K562 (cell line): Measurements from ENCODE around the gene BCR. TPM values are rescaled to one million over a fixed set of nuclear protein-coding genes. Genes with fewer than 3 reads are reported as not detected.

Experiments
- ATAC-seq: fragments of 200-7000 bp; cut with Tn5 transposase; 3 replicates; pipeline ENCODE4 v1.9.1; 2020; ENCODE audit warnings: moderate library complexity
- BruUV-seq: library from RNA; stranded (reverse); fragments of 400-500 nt; replicated peaks from 2 replicates; lab custom pipeline; 2021; lab: Mats Ljungman, UMichigan
- CTCF ChIA-PET: fragments of 300-600 bp; formaldehyde crosslinking; extraction: SDS; loops from one replicate; lab custom pipeline; 2021; ENCODE audit warnings: low intra/inter-chr PET ratio; lab: Yijun Ruan, JAX
- POLR2A ChIA-PET: fragments of 300-600, 350-650 bp; sonication (Branson Sonifier 250); formaldehyde crosslinking; extraction: SDS; loops from one replicate; lab custom pipeline; 2021; ENCODE audit warnings: antibody characterized with exemption, inconsistent platforms; lab: Yijun Ruan, JAX
- DNase-seq, 4 experiments: peaks; one replicate each; pipeline versions ENCODE4 v3.0.0 to v3.0.0-alpha.2; 2011 to 2018; ENCODE audit warnings: low spot score in 3 of 4, mixed read lengths in 3 of 4; ENCODE audit errors: extremely low read depth in 1 of 4
- FAIRE-seq: peaks from 2 replicates; lab custom pipeline; 2011; peaks lifted over from hg19 to GRCh38; lab: Jason Lieb, UNC
- H2AFZ ChIP-seq: 2 replicates; pipeline ENCODE4 v1.6.0; 2011; ENCODE audit warnings: low read depth, low read length, control low read depth, inconsistent platforms
- H3K27ac ChIP-seq: fragments of 200-600 bp; 3 replicates; pipeline ENCODE4 v1.8.0; 2011; ENCODE audit warnings: low read depth, mild to moderate bottlenecking, control low read depth, inconsistent platforms, low read length, moderate library complexity, mixed read lengths; ENCODE audit errors: extremely low read depth
- H3K27me3 ChIP-seq, 2 experiments: fragments of 300-600 bp in 1 of 2; 2 replicates in 1 of 2; 3 replicates in 1 of 2; pipeline versions ENCODE4 v1.6.0 to v1.8.0; 2011; ENCODE audit warnings: inconsistent platforms in 2 of 2, low read length in 2 of 2, mild to moderate bottlenecking in 1 of 2, mixed read lengths in 1 of 2, moderate library complexity in 1 of 2; ENCODE audit not compliant: control insufficient read depth in 2 of 2, insufficient read depth in 2 of 2
- H3K36me3 ChIP-seq: fragments of 300-600 bp; 3 replicates; pipeline ENCODE4 v1.8.0; 2011; ENCODE audit warnings: mild to moderate bottlenecking, low read length, inconsistent platforms; ENCODE audit not compliant: control insufficient read depth, insufficient read depth
- H3K4me1 ChIP-seq, 2 experiments: fragments of 200-600 bp in 1 of 2; replicated peaks in 1 of 2; 2 replicates in 1 of 2; 3 replicates in 1 of 2; pipeline versions ENCODE4 v1.5.1 to v1.8.0; 2011; ENCODE audit warnings: inconsistent platforms in 2 of 2, low read length in 2 of 2, mild to moderate bottlenecking in 1 of 2, mixed read lengths in 1 of 2, moderate library complexity in 1 of 2; ENCODE audit not compliant: control insufficient read depth in 2 of 2, insufficient read depth in 2 of 2
- H3K4me2 ChIP-seq: 2 replicates; pipeline ENCODE4 v1.6.1; 2011; ENCODE audit warnings: low read length, control low read depth, inconsistent platforms, mixed read lengths; ENCODE audit not compliant: insufficient read depth
- H3K4me3 ChIP-seq: fragments of 200-600 bp; sonication (generic), shearing (Covaris generic); 2 replicates; pipeline ENCODE4 v1.5.1; 2016; ENCODE audit warnings: control low read depth, inconsistent platforms
- H3K79me2 ChIP-seq: fragments of 200-600 bp; 3 replicates; pipeline ENCODE4 v1.8.0; 2011; ENCODE audit warnings: low read length, inconsistent platforms; ENCODE audit not compliant: control insufficient read depth, insufficient read depth
- H3K9ac ChIP-seq, 2 experiments: 2 replicates each; pipeline versions ENCODE4 v1.6.0 to v1.6.1; 2011; ENCODE audit warnings: low read depth in 2 of 2, low read length in 2 of 2, control low read depth in 1 of 2, inconsistent platforms in 1 of 2, mild to moderate bottlenecking in 1 of 2, mixed read lengths in 1 of 2; ENCODE audit not compliant: insufficient read depth in 1 of 2
- H3K9me1 ChIP-seq: one replicate; pipeline ENCODE4 v1.6.0; 2011; ENCODE audit warnings: inconsistent platforms, mild to moderate bottlenecking, low read length, moderate library complexity; ENCODE audit not compliant: control insufficient read depth, insufficient read depth
- H3K9me3 ChIP-seq: replicated peaks from 2 replicates; pipeline ENCODE4 v1.5.1; 2011; ENCODE audit warnings: low read depth, low read length, inconsistent platforms; ENCODE audit not compliant: control insufficient read depth, insufficient read depth
- H4K20me1 ChIP-seq: replicated peaks from 2 replicates; pipeline ENCODE4 v1.6.1; 2011; ENCODE audit warnings: low read length, inconsistent platforms, mixed read lengths; ENCODE audit not compliant: control insufficient read depth, insufficient read depth
- ARID4B ChIP-seq: sonication (generic); formaldehyde crosslinking; IDR thresholded peaks from 2 replicates; pipeline ENCODE4 v1.8.0; 2022; ENCODE audit warnings: mild to moderate bottlenecking, missing genetic modification reagents
- MLX ChIP-seq, 2 experiments: fragments of 450-650 bp in 1 of 2; sonication (generic) in 1 of 2; formaldehyde crosslinking; conservative IDR thresholded peaks; 2 replicates each; pipeline versions ENCODE4 v1.4.0 to v1.8.1; 2020 to 2022; ENCODE audit warnings: mild to moderate bottlenecking in 1 of 2, missing genetic modification reagents in 1 of 2
- ZNF274 ChIP-seq: IDR thresholded peaks from 2 replicates; pipeline ENCODE4 v1.6.1; 2011; ENCODE audit warnings: low read depth, mild to moderate bottlenecking, low read length, moderate library complexity, borderline replicate concordance
- ZNF277 ChIP-seq: fragments of 250-450 bp; sonication (Bioruptor Pico); IDR thresholded peaks from 2 replicates; pipeline ENCODE4 v1.8.0; 2022; ENCODE audit warnings: inconsistent platforms, mild to moderate bottlenecking, moderate library complexity, borderline replicate concordance
- WGBS: fragments of 100-300 bp; shearing (Covaris generic); methylation state at CpG from one replicate; pipeline ENCODE4 v1.1.6; 2016; ENCODE audit warnings: low coverage, mixed read lengths; ENCODE audit not compliant: insufficient coverage; ENCODE audit errors: missing lambda C conversion rate; 5-methylcytosine and 5-hydroxymethylcytosine counted together
- in situ Hi-C: fragments of 300-500 bp; cut with MboI; formaldehyde crosslinking; loops from 4 replicates; pipeline ENCODE4 v1.15.0; 2018; ENCODE audit warnings: inconsistent platforms, mixed read lengths
- intact Hi-C: fragments of 100-400 bp; cut with micrococcal nuclease; formaldehyde crosslinking; loops from 2 replicates; pipeline ENCODE4 v1.14.2; 2022
- polyA plus RNA-seq, 8 experiments: library from polyadenylated mRNA; depleted of rRNA in 4 of 8; stranded (reverse) in 5 of 8; unstranded in 3 of 8; fragments of >200 nt; fragmentation: Nextera tagmentation in 2 of 8; fragmentation: Illumina TruSeq in 1 of 8; extraction: Ambion mirVana in 2 of 8; extraction: Trizol in 1 of 8; gene quantifications; 2 replicates each; pipeline versions ENCODE4 v1.2.1 to v1.2.3, GENCODE V29; 2011 to 2014; ENCODE audit warnings: inconsistent platforms in 1 of 8, missing spikeins in 1 of 8
- total RNA-seq, 7 experiments: library from RNA; depleted of rRNA in 6 of 7; stranded (reverse); fragments of >200 nt in 6 of 7; fragmentation: Illumina TruSeq in 2 of 7; extraction: Trizol in 2 of 7; gene quantifications; 2 replicates each; pipeline versions ENCODE4 v1.2.1 to v1.2.3, GENCODE V29; 2011 to 2021; ENCODE audit warnings: low replicate concordance in 1 of 7

Gene BCR
- total and polyA plus RNA-seq, 9 of the 15 experiments (the other 6 are each of a cell fraction or from before 2014, with no cell fraction given) = 0.41 to 150 (median 45.6) TPM

GRCh38 chr22:23192133-23192532 is 11.8 kb downstream of the BCR start:
- POLR2A ChIA-PET = interaction anchor here (0.6 to 86.5 kb wide), 6 partner anchors 6 to 90 kb away, joined by 3 to 3476 read pairs (median 6); partner anchors contain the start of genes BCR and RAB36

More at GRCh38 chr22:23192133-23192532, 11.8 kb downstream of the BCR start:
- 55% methylated on average over 5 of the region's 5 CpGs for WGBS
- Histone ChIP-seq H3K27me3 (no peaks in the 10 kb centered on the region), H3K9ac (peak overlapping the region in 1 of 2 experiments; percentile 63; a peak in 2 of 4 replicates), H3K4me3 (no peak overlapping the region)
- intact Hi-C loops = no loop called here
- no TSS peak for BruUV-seq
- TF ChIP-seq MLX (CRISPR knock-in tag; conservative IDR thresholded peaks at IDR 0.05) (peak in 1 of 2 experiments; percentile 5; a peak in 1 of 4 replicates), ZNF277 (CRISPR knock-in tag) (no peak), ZNF274 (no peak), ARID4B (no peak)
- TF ChIP-seq, all 486 proteins: peak for 1
- CTCF ChIA-PET = interaction anchor here (0.6 kb wide), 1 partner anchor 20 kb away, joined by 3 read pairs; no protein-coding TSS in a partner anchor
- Histone ChIP-seq H3K79me2 (peaks cover 90% of the 10 kb centered on the region), H3K36me3 (peaks cover 70% of the 10 kb centered on the region), H3K27ac (no peak overlapping the region), H3K4me2 (no peak overlapping the region), H3K9me3 (no peaks in the 10 kb centered on the region), H2AFZ (no peak overlapping the region), H3K9me1 (peaks cover 42% of the 10 kb centered on the region), H3K4me1 (peaks cover 14 to 17% of the 10 kb centered on the region in 2 experiments; a peak in 3 of 5 replicates), H4K20me1 (peaks cover 61% of the 10 kb centered on the region)
- peak; percentile 12 for ATAC-seq
- peak in 1 of 4 experiments; percentile 60 for DNase-seq
- in situ Hi-C loops = no loop called here
- no peak for FAIRE-seq
